ENCODE data around the gene NOP14. TPM values are rescaled to one million over a fixed set of nuclear protein-coding genes. Genes with fewer than 3 reads are reported as not detected.
A peak's percentile ranks its signal among the peaks of the same experiment; 100 is the strongest.
"Not testable (repeated sequence)": the region's sequence is repeated elsewhere in the genome, so short reads cannot be mapped to it uniquely, and the experiment has no call there.

NOP14 gene
- total and polyA plus RNA-seq, 2 donors (not counting 3 experiments of a cell fraction or from before 2014, with no cell fraction given) = 9.5 to 45.2 TPM

- TF ChIP-seq POLR2AphosphoS5 (IDR thresholded peaks at IDR 0.05; ENCODE audit: insufficient read depth, low read depth, low read length) = no peak
- no peak for TF ChIP-seq CTCF (IDR thresholded peaks at IDR 0.05; ENCODE audit: extremely low read depth in 1 of 2, insufficient read depth in 1 of 2, low read depth in 1 of 2, low read length in 2 of 2)
- no peak for TF ChIP-seq MYC (IDR thresholded peaks at IDR 0.05; ENCODE audit: low read depth, low read length)
- TF ChIP-seq EZH2 (IDR thresholded peaks at IDR 0.05; ENCODE audit: borderline replicate concordance, low read depth, low read length, severe bottlenecking) = no peak
- TF ChIP-seq GATA2 (IDR thresholded peaks at IDR 0.05; ENCODE audit: insufficient read depth, insufficient read length, low read depth, low read length) = no peak
- TF ChIP-seq, protein P1, sequence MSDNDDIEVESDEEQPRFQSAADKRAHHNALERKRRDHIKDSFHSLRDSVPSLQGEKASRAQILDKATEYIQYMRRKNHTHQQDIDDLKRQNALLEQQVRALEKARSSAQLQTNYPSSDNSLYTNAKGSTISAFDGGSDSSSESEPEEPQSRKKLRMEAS (IDR thresholded peaks at IDR 0.05; ENCODE audit: insufficient read depth, insufficient read length) = no peak
- no peak for TF ChIP-seq FOS (IDR thresholded peaks at IDR 0.05; ENCODE audit: borderline replicate concordance, insufficient read depth, low read length)
- TF ChIP-seq POLR2A (IDR thresholded peaks at IDR 0.05; ENCODE audit: low read depth, low read length) = no peak
- TF ChIP-seq JUN (IDR thresholded peaks at IDR 0.05; ENCODE audit: borderline replicate concordance, insufficient read depth, insufficient read length, low read depth) = no peak
- FAIRE-seq (peak; percentile 54), DNase-seq (ENCODE audit: low read depth, low spot score) (no peak)
- H3K9me1 ChIP-seq (replicated peaks; ENCODE audit: control insufficient read depth, extremely low read depth, insufficient read depth, low read length) = no peaks in the 10 kb centered on the region
- dilution Hi-C loops (cut with MboI; ENCODE audit: extremely low pct_ligation_motif_present, low sequenced_read_pairs) (no loop called here), intact Hi-C loops (cut with micrococcal nuclease) (loop anchor here (5.0 to 10.0 kb wide), 2 partner anchors 76 to 547 kb away; partner anchors contain the start of genes CFAP99 and ZFYVE28)
- H3K4me2 ChIP-seq (ENCODE audit: insufficient read depth, low read length) = peak overlapping the region; percentile 89
- H4K20me1 ChIP-seq (replicated peaks; ENCODE audit: control insufficient read depth, extremely low read depth, insufficient read depth, low read length) = peaks cover 2% of the 10 kb centered on the region
- H3K36me3 ChIP-seq (ENCODE audit: control insufficient read depth in 2 of 2, extremely low read depth in 1 of 2, insufficient read depth in 2 of 2, low read length in 2 of 2) = peaks cover 5 to 12% of the 10 kb centered on the region in 2 experiments
- H2AFZ ChIP-seq (ENCODE audit: low read depth, low read length) = no peak overlapping the region
- no peak overlapping the region for H3K27ac ChIP-seq (ENCODE audit: insufficient read depth, low read depth, low read length)
- peak overlapping the region; percentile 85 for H3K9ac ChIP-seq (replicated peaks; ENCODE audit: extremely low read depth, insufficient read depth, low read length)
- peaks cover 33% of the 10 kb centered on the region for H3K4me1 ChIP-seq (ENCODE audit: control insufficient read depth, extremely low read depth, insufficient read depth, low read length)
- POLR2A ChIA-PET = no interaction called here
- BruUV-seq (replicated peaks) = no TSS peak
- peak overlapping the region in 2 of 3 experiments; percentile 36 to 70 for H3K4me3 ChIP-seq (replicated peaks in 1 of 3; ENCODE audit: insufficient read depth in 1 of 3, low read depth in 1 of 3, low read length in 3 of 3)
- no peaks in the 10 kb centered on the region for H3K27me3 ChIP-seq (ENCODE audit: control insufficient read depth in 2 of 2, insufficient read depth in 2 of 2, low read length in 2 of 2)
- CTCF ChIA-PET = interaction anchor here (1.9 to 3.3 kb wide), 2 partner anchors 13 to 17 kb away, joined by 6 to 21 read pairs; no protein-coding TSS in a partner anchor
- no peaks in the 10 kb centered on the region for H3K9me3 ChIP-seq (replicated peaks; ENCODE audit: control insufficient read depth, insufficient read depth, low read length)
- peaks cover 56% of the 10 kb centered on the region for H3K79me2 ChIP-seq (ENCODE audit: control insufficient read depth, insufficient read depth, low read length)
These were observed 1.8 kb downstream of the NOP14 start for GRCh38 chr4:2961421-2961810.

DNA sequence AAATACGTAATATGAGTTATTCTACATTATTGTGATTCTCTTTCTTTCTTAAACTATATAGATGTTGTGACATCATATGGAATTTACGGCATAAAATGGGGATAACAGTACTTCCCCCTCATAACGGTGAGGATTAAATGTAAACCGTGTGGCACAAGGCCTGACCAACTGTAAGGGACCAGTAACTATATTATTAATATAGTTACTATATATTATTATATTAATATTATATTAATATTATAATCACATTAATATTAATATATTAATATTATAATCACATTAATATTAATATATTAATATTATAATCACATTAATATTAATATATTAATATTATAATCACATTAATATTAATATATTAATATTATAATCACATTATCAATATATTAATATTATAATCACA is 2.8 kb downstream of the NOP14 start:
- intact Hi-C loops (cut with micrococcal nuclease) = loop anchor here (5.0 to 10.0 kb wide), 2 partner anchors 77 to 546 kb away; partner anchors contain the start of genes CFAP99 and ZFYVE28
- not testable (repeated sequence) for BruUV-seq (replicated peaks)

More for the DNA sequence above, 2.8 kb downstream of the NOP14 start:
- DNase-seq (ENCODE audit: low read depth, low spot score); H3K27ac ChIP-seq (ENCODE audit: insufficient read depth, low read depth, low read length); H4K20me1 ChIP-seq (replicated peaks; ENCODE audit: control insufficient read depth, extremely low read depth, insufficient read depth, low read length); H3K9me3 ChIP-seq (replicated peaks; ENCODE audit: control insufficient read depth, insufficient read depth, low read length); FAIRE-seq; H3K9ac ChIP-seq (replicated peaks; ENCODE audit: extremely low read depth, insufficient read depth, low read length); dilution Hi-C loops (cut with MboI; ENCODE audit: extremely low pct_ligation_motif_present, low sequenced_read_pairs); H2AFZ ChIP-seq (ENCODE audit: low read depth, low read length); H3K9me1 ChIP-seq (replicated peaks; ENCODE audit: control insufficient read depth, extremely low read depth, insufficient read depth, low read length); POLR2A ChIA-PET; CTCF ChIA-PET; H3K27me3 ChIP-seq (ENCODE audit: control insufficient read depth in 2 of 2, insufficient read depth in 2 of 2, low read length in 2 of 2); H3K4me3 ChIP-seq (replicated peaks in 1 of 3; ENCODE audit: insufficient read depth in 1 of 3, low read depth in 1 of 3, low read length in 3 of 3); H3K4me2 ChIP-seq (ENCODE audit: insufficient read depth, low read length): not testable (repeated sequence)
- Histone ChIP-seq H3K4me1 (ENCODE audit: control insufficient read depth, extremely low read depth, insufficient read depth, low read length) (peaks cover 33% of the 10 kb centered on the region), H3K79me2 (ENCODE audit: control insufficient read depth, insufficient read depth, low read length) (peaks cover 63% of the 10 kb centered on the region), H3K36me3 (ENCODE audit: control insufficient read depth in 2 of 2, extremely low read depth in 1 of 2, insufficient read depth in 2 of 2, low read length in 2 of 2) (peaks cover 11 to 21% of the 10 kb centered on the region in 2 experiments)

Data from endothelial cell of umbilical vein (primary cell).